NOMO-1 (cell line): ENCODE data around the gene VPS13C.
A peak's percentile ranks its signal among the peaks of the same experiment; 100 is the strongest.

Experiments used
- DNase-seq, 2 experiments: peaks; one replicate each; lab custom pipeline; 2025; ENCODE audit not compliant: unreplicated experiment in 2 of 2; lab: John Stamatoyannopoulos, UW

Gene VPS13C

GRCh38 chr15:61888074-61888780, 172.0 kb downstream of the VPS13C start:
- no peak for DNase-seq

GRCh38 chr15:61880084-61880483, 180.2 kb downstream of the VPS13C start:
- DNase-seq = no peak

GRCh38 chr15:61879219-61879618, 181.0 kb downstream of the VPS13C start:
- no peak for DNase-seq

- DNase-seq = peak in 1 of 2 experiments; percentile 8
Measured at GRCh38 chr15:61871926-61872522, 188.2 kb downstream of the VPS13C start.

- DNase-seq = no peak
Measured at GRCh38 chr15:61869656-61870055, 190.6 kb downstream of the VPS13C start.

- DNase-seq = no peak
Measured at GRCh38 chr15:61861962-61862361, 198.3 kb downstream of the VPS13C start.

- DNase-seq = no peak
Measured at GRCh38 chr15:61857169-61857829, 202.9 kb downstream of the VPS13C start.

- no peak for DNase-seq
Measured at GRCh38 chr15:61856295-61856694, 204.0 kb downstream of the VPS13C start.

GRCh38 chr15:61853195-61853594, 207.1 kb downstream of the VPS13C start:
- DNase-seq = no peak

GRCh38 chr15:61851955-61852354, 208.3 kb downstream of the VPS13C start:
- no peak for DNase-seq

GRCh38 chr15:61849447-61849846, 210.8 kb downstream of the VPS13C start:
- no peak for DNase-seq

- no peak for DNase-seq
Measured at GRCh38 chr15:61841466-61841865, 218.8 kb downstream of the VPS13C start.

- no peak for DNase-seq
Measured at GRCh38 chr15:61840090-61840489, 220.2 kb downstream of the VPS13C start.

- DNase-seq = no peak
Measured at GRCh38 chr15:61839546-61839945, 220.7 kb downstream of the VPS13C start.

GRCh38 chr15:61835496-61836106, 224.6 kb downstream of the VPS13C start:
- DNase-seq = peak; percentile 1 to 12

GRCh38 chr15:61835029-61835428, 225.2 kb downstream of the VPS13C start:
- DNase-seq = no peak

GRCh38 chr15:61834076-61834697, 226.1 kb downstream of the VPS13C start:
- peak; percentile 18 to 37 for DNase-seq

GRCh38 chr15:61832223-61832622, 228.0 kb downstream of the VPS13C start:
- no peak for DNase-seq

GRCh38 chr15:61831505-61831921, 228.7 kb downstream of the VPS13C start:
- peak; percentile 3 to 29 for DNase-seq

GRCh38 chr15:61830536-61831330, 229.5 kb downstream of the VPS13C start:
- no peak for DNase-seq
